ENCODE results near the gene SH3RF1.

The SH3RF1 gene

DNA sequence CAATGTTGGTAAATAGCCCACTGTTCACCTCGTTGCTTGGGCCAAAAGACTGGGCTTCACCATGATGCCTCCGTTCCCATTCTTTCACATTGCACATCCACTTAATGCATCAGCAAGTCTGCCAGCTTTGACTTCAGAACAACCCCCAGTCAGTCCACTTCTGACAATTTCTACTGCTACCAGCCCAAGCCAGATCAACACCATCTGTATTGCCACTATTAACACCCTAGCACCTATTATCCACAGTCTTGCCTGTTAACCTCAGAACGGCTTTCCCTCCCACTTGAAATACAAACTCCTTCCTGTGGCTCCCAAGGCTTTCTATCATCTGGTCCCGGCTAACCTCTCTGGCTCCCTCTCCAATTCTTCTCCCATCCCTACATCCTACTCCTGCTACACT lies 95.7 kb downstream of the SH3RF1 start:
- no peak overlapping the region for H3K4me3 ChIP-seq (ENCODE audit: control insufficient read depth, low read depth, low read length)
- no peak for TF ChIP-seq CTCF (IDR thresholded peaks at IDR 0.05; ENCODE audit: control insufficient read depth, insufficient read depth, low read depth, low read length, missing control alignments)
- no peak for DNase-seq (ENCODE audit: low read depth)

DNA sequence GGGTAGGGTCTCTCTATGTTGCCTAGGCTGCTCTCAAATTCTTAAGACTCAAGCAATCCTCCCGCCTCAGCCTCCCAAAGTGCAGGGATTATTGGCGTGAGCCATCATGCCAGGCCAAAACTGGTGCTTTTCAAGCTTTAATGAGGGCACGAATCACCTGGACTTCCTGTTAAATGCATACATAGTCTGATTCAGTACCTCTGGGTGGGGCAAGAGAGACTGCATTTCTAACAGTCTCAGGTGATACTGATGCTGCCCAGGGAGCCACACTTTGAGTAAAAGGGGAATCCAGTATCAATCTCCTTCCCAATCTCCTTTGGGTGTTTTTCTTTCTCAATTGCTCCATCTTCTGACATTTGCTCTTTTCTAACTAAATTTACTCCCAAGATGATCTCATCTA lies 96.5 kb downstream of the SH3RF1 start:
- no peak for TF ChIP-seq CTCF (IDR thresholded peaks at IDR 0.05; ENCODE audit: control insufficient read depth, insufficient read depth, low read depth, low read length, missing control alignments)
- no peak overlapping the region for H3K4me3 ChIP-seq (ENCODE audit: control insufficient read depth, low read depth, low read length)
- DNase-seq (ENCODE audit: low read depth), result no peak

DNA sequence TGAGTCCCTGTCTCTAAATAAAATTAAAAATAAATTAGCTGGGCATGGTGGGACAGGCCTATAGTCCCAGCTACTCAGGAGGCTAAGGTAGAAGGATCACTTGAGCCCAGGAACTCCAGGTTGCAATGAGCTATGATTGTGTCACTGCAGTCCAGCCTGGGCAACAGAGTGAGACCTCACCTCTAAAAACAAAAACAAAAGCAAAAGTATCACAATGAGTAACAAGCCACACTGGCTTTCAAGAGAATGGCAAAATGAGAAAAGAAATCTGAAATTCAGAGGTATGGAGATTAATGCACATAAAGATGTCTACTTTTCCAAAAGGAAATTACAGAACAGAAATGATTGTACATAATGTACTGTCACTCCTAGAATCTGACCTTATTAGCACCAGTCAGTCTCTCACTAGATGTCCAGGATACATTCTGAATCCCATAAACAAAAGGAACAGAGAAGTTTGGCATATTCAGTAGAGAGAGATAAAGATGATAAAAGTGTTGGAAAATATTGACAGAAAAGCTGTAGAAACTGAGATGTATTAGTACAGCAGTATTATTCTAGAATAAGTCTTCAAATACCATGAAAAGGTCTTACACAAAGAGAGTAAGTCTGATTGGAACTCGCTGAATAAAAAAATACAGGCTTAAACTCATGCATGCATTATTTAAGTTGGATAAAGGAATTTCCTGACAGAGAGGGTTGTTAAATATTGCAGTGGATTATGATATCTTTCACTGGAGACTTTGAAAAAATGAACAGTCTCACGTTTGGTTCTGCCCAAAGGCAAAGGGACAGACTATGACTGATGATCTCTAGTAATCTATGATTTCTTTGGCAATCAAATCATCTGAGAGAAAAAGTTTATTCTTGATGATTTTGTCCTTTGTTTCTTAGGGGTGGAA lies 102.5 kb downstream of the SH3RF1 start:
- no peak for DNase-seq (ENCODE audit: low read depth)
- no peak overlapping the region for H3K4me3 ChIP-seq (ENCODE audit: control insufficient read depth, low read depth, low read length)
- no peak for TF ChIP-seq CTCF (IDR thresholded peaks at IDR 0.05; ENCODE audit: control insufficient read depth, insufficient read depth, low read depth, low read length, missing control alignments)

- no peak for TF ChIP-seq CTCF (IDR thresholded peaks at IDR 0.05; ENCODE audit: control insufficient read depth, insufficient read depth, low read depth, low read length, missing control alignments)
- DNase-seq (ENCODE audit: low read depth), result peak; percentile 28
- no peak overlapping the region for H3K4me3 ChIP-seq (ENCODE audit: control insufficient read depth, low read depth, low read length)
These were observed 105.9 kb downstream of the SH3RF1 start for GRCh38 chr4:169164669-169165415.

GRCh38 chr4:169163947-169164668 lies 106.6 kb downstream of the SH3RF1 start:
- TF ChIP-seq CTCF (IDR thresholded peaks at IDR 0.05; ENCODE audit: control insufficient read depth, insufficient read depth, low read depth, low read length, missing control alignments), result no peak
- H3K4me3 ChIP-seq (ENCODE audit: control insufficient read depth, low read depth, low read length), result no peak overlapping the region
- no peak for DNase-seq (ENCODE audit: low read depth)

DNA sequence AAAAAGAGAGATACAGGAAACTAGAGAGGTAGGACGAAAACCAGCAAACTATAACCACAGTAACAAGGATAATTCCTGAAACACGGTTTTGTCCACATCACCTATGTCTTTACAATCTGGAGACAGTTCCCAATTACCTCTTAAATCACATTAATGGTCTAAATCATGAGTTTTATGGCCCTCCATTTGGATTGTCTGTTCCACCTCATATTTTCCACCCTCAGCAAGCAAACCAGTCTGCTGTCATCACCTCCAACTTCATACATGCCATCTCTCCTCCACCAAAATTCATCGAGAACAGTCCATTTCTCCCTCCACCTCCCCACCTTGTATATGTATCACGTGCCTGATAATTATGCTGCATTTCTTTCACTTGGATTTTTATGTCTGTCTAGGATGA lies 107.3 kb downstream of the SH3RF1 start:
- no peak for DNase-seq (ENCODE audit: low read depth)
- no peak for TF ChIP-seq CTCF (IDR thresholded peaks at IDR 0.05; ENCODE audit: control insufficient read depth, insufficient read depth, low read depth, low read length, missing control alignments)
- H3K4me3 ChIP-seq (ENCODE audit: control insufficient read depth, low read depth, low read length), result no peak overlapping the region

All from AG09309 (cell line).